PFSK-1 (cell line): ENCODE results near the gene RNH1.

ENCODE experiments used
- FOXP2 ChIP-seq: optimal IDR thresholded peaks from 2 replicates; pipeline ENCODE3; 2011; ENCODE audit warnings: borderline replicate concordance, control low read depth, inconsistent platforms; ENCODE audit not compliant: insufficient read depth; ENCODE audit errors: extremely low read length, extremely low read depth
- POLR2AphosphoS5 ChIP-seq: IDR thresholded peaks from 2 replicates; pipeline ENCODE4 v1.6.1; 2012; ENCODE audit warnings: low read depth, mild to moderate bottlenecking, control low read depth, low read length, moderate library complexity
- SIN3A ChIP-seq: IDR thresholded peaks from 2 replicates; pipeline ENCODE4 v1.6.1; 2012; ENCODE audit warnings: mild to moderate bottlenecking, low read length, moderate library complexity, borderline replicate concordance; ENCODE audit not compliant: insufficient read depth
- TAF1 ChIP-seq: IDR thresholded peaks from 2 replicates; pipeline ENCODE4 v1.6.1; 2012; ENCODE audit warnings: low read length, control low read depth, borderline replicate concordance; ENCODE audit not compliant: insufficient read depth
- TF ChIP-seq, protein P1 (sequence below), 2 experiments: IDR thresholded peaks; 2 replicates each; pipeline versions ENCODE4 v1.6.1 to v1.8.0; 2011 to 2012; ENCODE audit warnings: low read depth in 2 of 2, low read length in 2 of 2, control low read depth in 1 of 2, inconsistent platforms in 1 of 2, mild to moderate bottlenecking in 1 of 2, moderate library complexity in 1 of 2; ENCODE audit not compliant: insufficient read depth in 1 of 2

Gene RNH1

GRCh38 chr11:460331-461199 lies 46.5 kb downstream of the RNH1 start:
- no peak for TF ChIP-seq POLR2AphosphoS5

DNA sequence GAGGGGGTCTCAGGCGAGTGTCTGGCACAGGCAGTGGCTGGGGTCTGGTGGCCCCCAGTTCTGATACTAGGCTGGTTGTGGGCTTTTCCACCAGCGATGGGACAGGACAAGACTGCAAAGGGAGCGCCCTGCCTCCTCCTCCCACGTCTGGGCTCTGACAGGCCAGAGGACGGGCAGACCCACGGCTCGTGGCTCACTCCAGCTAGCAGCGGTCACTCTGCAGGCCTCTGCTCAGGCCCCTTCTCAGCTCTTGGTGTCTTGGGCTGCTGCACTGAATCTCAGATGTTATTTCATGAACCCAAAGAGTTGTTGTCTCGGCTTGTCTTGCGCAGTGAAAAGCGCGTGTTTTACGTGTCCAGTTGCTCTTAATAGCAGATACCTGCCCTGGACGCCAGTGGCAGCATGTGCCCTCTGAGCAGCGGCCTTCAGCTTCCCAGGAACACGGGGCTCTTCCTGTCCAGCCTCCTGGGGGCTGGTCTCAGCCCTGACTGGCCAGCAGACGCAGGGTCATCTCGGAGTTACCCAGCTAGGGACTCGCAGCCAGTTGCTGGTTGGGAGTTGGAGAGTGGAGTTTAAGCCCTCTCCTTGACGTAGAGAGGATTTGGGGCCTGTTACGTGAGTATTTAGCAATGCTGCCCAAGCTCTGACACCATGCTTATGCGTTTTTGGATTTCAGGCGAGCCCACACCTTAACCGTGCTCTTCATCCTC lies 47.4 kb downstream of the RNH1 start:
- TF ChIP-seq, protein P1, sequence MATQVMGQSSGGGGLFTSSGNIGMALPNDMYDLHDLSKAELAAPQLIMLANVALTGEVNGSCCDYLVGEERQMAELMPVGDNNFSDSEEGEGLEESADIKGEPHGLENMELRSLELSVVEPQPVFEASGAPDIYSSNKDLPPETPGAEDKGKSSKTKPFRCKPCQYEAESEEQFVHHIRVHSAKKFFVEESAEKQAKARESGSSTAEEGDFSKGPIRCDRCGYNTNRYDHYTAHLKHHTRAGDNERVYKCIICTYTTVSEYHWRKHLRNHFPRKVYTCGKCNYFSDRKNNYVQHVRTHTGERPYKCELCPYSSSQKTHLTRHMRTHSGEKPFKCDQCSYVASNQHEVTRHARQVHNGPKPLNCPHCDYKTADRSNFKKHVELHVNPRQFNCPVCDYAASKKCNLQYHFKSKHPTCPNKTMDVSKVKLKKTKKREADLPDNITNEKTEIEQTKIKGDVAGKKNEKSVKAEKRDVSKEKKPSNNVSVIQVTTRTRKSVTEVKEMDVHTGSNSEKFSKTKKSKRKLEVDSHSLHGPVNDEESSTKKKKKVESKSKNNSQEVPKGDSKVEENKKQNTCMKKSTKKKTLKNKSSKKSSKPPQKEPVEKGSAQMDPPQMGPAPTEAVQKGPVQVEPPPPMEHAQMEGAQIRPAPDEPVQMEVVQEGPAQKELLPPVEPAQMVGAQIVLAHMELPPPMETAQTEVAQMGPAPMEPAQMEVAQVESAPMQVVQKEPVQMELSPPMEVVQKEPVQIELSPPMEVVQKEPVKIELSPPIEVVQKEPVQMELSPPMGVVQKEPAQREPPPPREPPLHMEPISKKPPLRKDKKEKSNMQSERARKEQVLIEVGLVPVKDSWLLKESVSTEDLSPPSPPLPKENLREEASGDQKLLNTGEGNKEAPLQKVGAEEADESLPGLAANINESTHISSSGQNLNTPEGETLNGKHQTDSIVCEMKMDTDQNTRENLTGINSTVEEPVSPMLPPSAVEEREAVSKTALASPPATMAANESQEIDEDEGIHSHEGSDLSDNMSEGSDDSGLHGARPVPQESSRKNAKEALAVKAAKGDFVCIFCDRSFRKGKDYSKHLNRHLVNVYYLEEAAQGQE (IDR thresholded peaks at IDR 0.05; ENCODE audit: insufficient read depth in 1 of 2, low read depth in 2 of 2, low read length in 2 of 2) = no peak
- TF ChIP-seq FOXP2 = no peak
- TF ChIP-seq TAF1 = no peak
- TF ChIP-seq POLR2AphosphoS5 = no peak
- TF ChIP-seq SIN3A = no peak

GRCh38 chr11:457111-457760 lies 49.8 kb downstream of the RNH1 start:
- no peak for TF ChIP-seq FOXP2
- TF ChIP-seq, protein P1 (IDR thresholded peaks at IDR 0.05; ENCODE audit: insufficient read depth in 1 of 2, low read depth in 2 of 2, low read length in 2 of 2) = no peak
- no peak for TF ChIP-seq SIN3A
- TF ChIP-seq POLR2AphosphoS5 = no peak
- TF ChIP-seq TAF1 = no peak

GRCh38 chr11:456533-456932 lies 50.5 kb downstream of the RNH1 start:
- no peak for TF ChIP-seq FOXP2
- no peak for TF ChIP-seq POLR2AphosphoS5
- no peak for TF ChIP-seq SIN3A
- no peak for TF ChIP-seq TAF1
- TF ChIP-seq, protein P1 (IDR thresholded peaks at IDR 0.05; ENCODE audit: insufficient read depth in 1 of 2, low read depth in 2 of 2, low read length in 2 of 2) = no peak

- no peak for TF ChIP-seq TAF1
- no peak for TF ChIP-seq FOXP2
- no peak for TF ChIP-seq POLR2AphosphoS5
- TF ChIP-seq, protein P1 (IDR thresholded peaks at IDR 0.05; ENCODE audit: insufficient read depth in 1 of 2, low read depth in 2 of 2, low read length in 2 of 2) = no peak
- TF ChIP-seq SIN3A = no peak
Observed at GRCh38 chr11:455566-456147, 51.4 kb downstream of the RNH1 start.
